CD14-positive monocyte (primary cell): ENCODE measurements around the gene PTEN. TPM values are rescaled to one million over a fixed set of nuclear protein-coding genes. Genes with fewer than 3 reads are reported as not detected.

ENCODE experiments used
- DNase-seq, 3 donors: peaks; one replicate each; pipeline ENCODE4 v3.0.0-alpha.2; 2011 to 2022
- H2AFZ ChIP-seq: 2 replicates; pipeline ENCODE4 v1.6.0; 2012; ENCODE audit warnings: mild to moderate bottlenecking, low read depth, low read length, inconsistent platforms; ENCODE audit not compliant: insufficient read depth, poor library complexity, severe bottlenecking
- H3K27ac ChIP-seq, 2 donors: 1 replicate in 1 of 2; 2 replicates in 1 of 2; pipeline ENCODE4 v1.5.1; 2012 to 2013; ENCODE audit warnings: low read length in 2 of 2, control low read depth in 1 of 2, inconsistent platforms in 1 of 2, low read depth in 1 of 2, mild to moderate bottlenecking in 1 of 2
- H3K27me3 ChIP-seq, 2 donors: one replicate each; pipeline versions ENCODE4 v1.6.0 to v1.6.1; 2011 to 2013; ENCODE audit warnings: low read length in 2 of 2; ENCODE audit not compliant: control insufficient read depth in 2 of 2, insufficient read depth in 2 of 2
- H3K36me3 ChIP-seq, 2 donors: replicated peaks in 1 of 2; 1 replicate in 1 of 2; 2 replicates in 1 of 2; pipeline versions ENCODE4 v1.5.1 to v1.6.1; 2012 to 2013; ENCODE audit warnings: low read length in 2 of 2, control low read depth in 1 of 2, inconsistent platforms in 1 of 2, mild to moderate bottlenecking in 1 of 2; ENCODE audit not compliant: insufficient read depth in 2 of 2, control insufficient read depth in 1 of 2
- H3K4me1 ChIP-seq, 2 donors: 1 replicate in 1 of 2; 2 replicates in 1 of 2; pipeline versions ENCODE4 v1.5.1 to v1.6.1; 2012 to 2013; ENCODE audit warnings: low read length in 2 of 2, control low read depth in 1 of 2, inconsistent platforms in 1 of 2, mild to moderate bottlenecking in 1 of 2, moderate library complexity in 1 of 2; ENCODE audit not compliant: insufficient read depth in 2 of 2, control insufficient read depth in 1 of 2
- H3K4me2 ChIP-seq: replicated peaks from 2 replicates; pipeline ENCODE3; 2012; ENCODE audit warnings: low read length, moderate library complexity, mild to moderate bottlenecking; ENCODE audit not compliant: poor library complexity, severe bottlenecking; ENCODE audit errors: extremely low read depth
- H3K4me3 ChIP-seq, 3 experiments: fragments of 200-600 bp in 1 of 3; sonication (generic) in 1 of 3; replicated peaks in 1 of 3; 1 replicate in 2 of 3; 2 replicates in 1 of 3; pipeline ENCODE4 v1.5.1; 2011 to 2013; ENCODE audit warnings: low read length in 3 of 3, mild to moderate bottlenecking in 3 of 3, control low read depth in 2 of 3, low read depth in 2 of 3, inconsistent platforms in 1 of 3, moderate library complexity in 1 of 3
- H3K79me2 ChIP-seq: 2 replicates; pipeline ENCODE4 v1.6.0; 2012; ENCODE audit warnings: mild to moderate bottlenecking, control low read depth, inconsistent platforms, low read length, moderate library complexity; ENCODE audit not compliant: insufficient read depth
- H3K9ac ChIP-seq: 2 replicates; pipeline ENCODE4 v1.6.0; 2017; ENCODE audit warnings: low read length, mild to moderate bottlenecking; ENCODE audit not compliant: insufficient read depth, poor library complexity, severe bottlenecking
- H3K9me3 ChIP-seq, 2 donors: replicated peaks in 1 of 2; 1 replicate in 1 of 2; 2 replicates in 1 of 2; pipeline versions ENCODE4 v1.5.1 to v1.6.1; 2012 to 2013; ENCODE audit warnings: low read length in 2 of 2, control low read depth in 1 of 2; ENCODE audit not compliant: control insufficient read depth in 1 of 2, insufficient read depth in 1 of 2
- H4K20me1 ChIP-seq: 2 replicates; pipeline ENCODE4 v1.6.0; 2012; ENCODE audit warnings: mild to moderate bottlenecking, low read length, control low read depth, moderate library complexity; ENCODE audit not compliant: insufficient read depth
- H3K27ac Mint-ChIP-seq, 7 donors: one replicate each; pipeline ENCODE4 v1.8.0; 2020; ENCODE audit warnings: mild to moderate bottlenecking in 7 of 7, mixed read lengths in 7 of 7, moderate library complexity in 6 of 7, inconsistent platforms in 2 of 7
- H3K27me3 Mint-ChIP-seq, 3 donors: one replicate each; pipeline ENCODE4 v1.8.0; 2021 to 2022; ENCODE audit warnings: low read depth in 3 of 3, mild to moderate bottlenecking in 3 of 3, mixed read lengths in 3 of 3, moderate library complexity in 3 of 3, inconsistent platforms in 1 of 3
- H3K36me3 Mint-ChIP-seq, 2 donors: one replicate each; pipeline ENCODE4 v1.8.0; 2020; ENCODE audit warnings: mixed read lengths in 2 of 2, inconsistent platforms in 1 of 2, mild to moderate bottlenecking in 1 of 2
- H3K4me1 Mint-ChIP-seq: one replicate; pipeline ENCODE4 v1.8.0; 2020; ENCODE audit warnings: mild to moderate bottlenecking, mixed read lengths
- H3K4me3 Mint-ChIP-seq, 2 donors: one replicate each; pipeline ENCODE4 v1.8.0; 2020; ENCODE audit warnings: mild to moderate bottlenecking in 2 of 2, mixed read lengths in 2 of 2, moderate library complexity in 1 of 2
- H3K9me3 Mint-ChIP-seq, 7 donors: one replicate each; pipeline ENCODE4 v1.8.0; 2020 to 2022; ENCODE audit warnings: mixed read lengths in 7 of 7, mild to moderate bottlenecking in 6 of 7, moderate library complexity in 6 of 7, inconsistent platforms in 2 of 7
- CTCF ChIP-seq: fragments of 200-600 bp; IDR thresholded peaks from one replicate; pipeline ENCODE4 v1.8.0; 2022; ENCODE audit warnings: antibody characterized with exemption, mild to moderate bottlenecking
- WGBS: methylation state at CpG from one replicate; pipeline ENCODE4 v1.1.5; 2013; ENCODE audit warnings: missing lambda C conversion rate; ENCODE audit not compliant: insufficient coverage; 5-methylcytosine and 5-hydroxymethylcytosine counted together
- intact Hi-C, 2 donors: fragments of 100-400 bp; cut with micrococcal nuclease; formaldehyde crosslinking; loops; one replicate each; pipeline versions ENCODE4 v1.15.0 to v1.15.1; 2023
- polyA plus RNA-seq, 3 donors: library from polyadenylated mRNA; depleted of rRNA in 1 of 3; unstranded in 2 of 3; stranded (reverse) in 1 of 3; fragments of 300-500 nt in 2 of 3; fragments of >200 nt in 1 of 3; fragmentation: Illumina TruSeq in 2 of 3; gene quantifications; 1 replicate in 2 of 3; 2 replicates in 1 of 3; pipeline ENCODE4 v1.2.3, GENCODE V29; 2012 to 2021

Gene PTEN
- polyA plus RNA-seq, 3 donors, result 30.5 to 57.6 (median 37.7) TPM

- Histone ChIP-seq H3K36me3 (peaks cover 10 to 31% of the 10 kb centered on the region in 2 donors), H4K20me1 (peaks cover 100% of the 10 kb centered on the region), H3K27me3 (no peaks in the 10 kb centered on the region), H3K79me2 (peaks cover 100% of the 10 kb centered on the region), H3K4me1 (peaks cover 22 to 36% of the 10 kb centered on the region in 2 donors), H3K9ac (no peak overlapping the region), H2AFZ (no peak overlapping the region), H3K9me3 (peaks cover 5 to 15% of the 10 kb centered on the region in 2 donors), H3K4me2 (peak overlapping the region; percentile 14), H3K4me3 (no peak overlapping the region), H3K27ac (peak overlapping the region; percentile 6 to 48)
- H3K36me3 Mint-ChIP-seq, result peaks cover 38 to 52% of the 10 kb centered on the region in 2 donors
- peaks cover 41% of the 10 kb centered on the region for H3K4me1 Mint-ChIP-seq
- peak overlapping the region in 3 of 7 donors; percentile 45 to 77 (median 55) for H3K27ac Mint-ChIP-seq
- intact Hi-C loops, result no loop called here
- DNase-seq, result no peak
- H3K9me3 Mint-ChIP-seq, result peaks cover 4 to 28% (median 14%) of the 10 kb centered on the region in 7 donors
- H3K4me3 Mint-ChIP-seq, result no peak overlapping the region
- no peaks in the 10 kb centered on the region for H3K27me3 Mint-ChIP-seq
- 85% methylated on average over 3 of the region's 4 CpGs for WGBS
- TF ChIP-seq CTCF, result no peak
Observed at GRCh38 chr10:87915406-87915805, 52.0 kb downstream of the PTEN start.

DNA sequence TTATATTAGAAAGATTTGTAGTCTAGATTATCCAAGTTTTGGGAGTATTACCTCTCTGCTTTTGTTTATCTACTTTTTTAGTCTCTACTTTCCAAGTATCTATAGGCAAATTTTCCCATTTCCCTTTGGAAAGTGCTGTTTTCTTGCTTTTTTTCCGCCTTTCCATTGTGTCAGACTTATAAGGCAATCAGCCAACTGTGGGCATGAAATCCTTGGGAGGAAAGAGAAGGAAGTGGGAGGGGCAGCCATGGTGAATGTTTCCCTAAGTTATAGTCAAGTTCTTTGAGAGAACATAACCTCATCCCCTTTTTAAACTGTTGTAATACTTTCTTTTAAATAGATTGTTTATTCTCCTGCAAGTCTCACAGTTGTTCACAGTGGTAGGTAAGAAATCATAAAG, 52.6 kb downstream of the PTEN start:
- intact Hi-C loops, result no loop called here
- Histone ChIP-seq H3K9me3 (peaks cover 5 to 15% of the 10 kb centered on the region in 2 donors), H3K9ac (no peak overlapping the region), H3K4me2 (peak overlapping the region; percentile 14), H3K79me2 (peaks cover 100% of the 10 kb centered on the region), H3K27me3 (no peaks in the 10 kb centered on the region), H2AFZ (no peak overlapping the region), H4K20me1 (peaks cover 100% of the 10 kb centered on the region), H3K4me3 (no peak overlapping the region), H3K4me1 (peaks cover 22 to 36% of the 10 kb centered on the region in 2 donors), H3K36me3 (peaks cover 9 to 29% of the 10 kb centered on the region in 2 donors), H3K27ac (peak overlapping the region in 1 of 2 donors; percentile 48)
- H3K4me3 Mint-ChIP-seq, result peak overlapping the region in 1 of 2 donors; percentile 41
- no CpG with 5 or more reads among the region's 1 CpG for WGBS
- peak in 2 of 3 donors; percentile 11 to 12 for DNase-seq
- peak overlapping the region in 4 of 7 donors; percentile 32 to 84 (median 56) for H3K27ac Mint-ChIP-seq
- peaks cover 34 to 47% of the 10 kb centered on the region in 2 donors for H3K36me3 Mint-ChIP-seq
- H3K9me3 Mint-ChIP-seq, result peaks cover 4 to 27% (median 14%) of the 10 kb centered on the region in 7 donors
- H3K27me3 Mint-ChIP-seq, result no peaks in the 10 kb centered on the region
- H3K4me1 Mint-ChIP-seq, result peaks cover 45% of the 10 kb centered on the region
- TF ChIP-seq CTCF, result no peak
